Measurements from ENCODE around the gene SMOC1.

SMOC1 gene

DNA sequence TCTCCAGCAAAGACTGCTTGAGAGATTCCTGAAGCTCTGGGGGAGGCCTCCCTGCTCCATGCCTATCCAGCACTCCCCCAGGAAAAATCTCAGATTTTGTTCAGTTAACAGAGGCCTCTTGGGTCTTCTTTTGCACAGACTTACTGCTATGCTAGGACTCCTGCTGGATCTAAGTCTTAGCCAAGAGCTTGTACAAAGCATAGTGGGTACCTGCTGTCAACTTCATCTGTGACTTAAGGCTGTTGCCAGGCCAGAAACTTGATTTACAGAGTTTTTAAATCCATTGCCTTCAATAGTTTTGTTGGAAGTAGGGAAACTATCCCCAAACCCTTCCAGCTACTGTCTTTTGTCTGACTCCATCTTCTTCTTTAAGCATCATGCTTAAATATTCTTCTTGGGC, 140.5 kb downstream of the SMOC1 start:
- TF ChIP-seq, protein P1, sequence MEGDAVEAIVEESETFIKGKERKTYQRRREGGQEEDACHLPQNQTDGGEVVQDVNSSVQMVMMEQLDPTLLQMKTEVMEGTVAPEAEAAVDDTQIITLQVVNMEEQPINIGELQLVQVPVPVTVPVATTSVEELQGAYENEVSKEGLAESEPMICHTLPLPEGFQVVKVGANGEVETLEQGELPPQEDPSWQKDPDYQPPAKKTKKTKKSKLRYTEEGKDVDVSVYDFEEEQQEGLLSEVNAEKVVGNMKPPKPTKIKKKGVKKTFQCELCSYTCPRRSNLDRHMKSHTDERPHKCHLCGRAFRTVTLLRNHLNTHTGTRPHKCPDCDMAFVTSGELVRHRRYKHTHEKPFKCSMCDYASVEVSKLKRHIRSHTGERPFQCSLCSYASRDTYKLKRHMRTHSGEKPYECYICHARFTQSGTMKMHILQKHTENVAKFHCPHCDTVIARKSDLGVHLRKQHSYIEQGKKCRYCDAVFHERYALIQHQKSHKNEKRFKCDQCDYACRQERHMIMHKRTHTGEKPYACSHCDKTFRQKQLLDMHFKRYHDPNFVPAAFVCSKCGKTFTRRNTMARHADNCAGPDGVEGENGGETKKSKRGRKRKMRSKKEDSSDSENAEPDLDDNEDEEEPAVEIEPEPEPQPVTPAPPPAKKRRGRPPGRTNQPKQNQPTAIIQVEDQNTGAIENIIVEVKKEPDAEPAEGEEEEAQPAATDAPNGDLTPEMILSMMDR (conservative IDR thresholded peaks at IDR 0.05; ENCODE audit: low read depth), result no peak
- ChIA-PET POLR2A (ENCODE audit: low non-redundant PET) (interaction anchor here (0.6 kb wide), 1 partner anchor 388 kb away, joined by 9 read pairs; no protein-coding TSS in a partner anchor), CTCF (interaction anchor here (0.6 to 1.6 kb wide), 3 partner anchors 55 to 157 kb away, joined by 3 to 4 read pairs (median 3); no protein-coding TSS in a partner anchor)
- no peak overlapping the region for H3K27ac ChIP-seq
- no peak for DNase-seq (ENCODE audit: low spot score)

GRCh38 chr14:70020352-70021170, 141.3 kb downstream of the SMOC1 start:
- TF ChIP-seq, protein P1 (conservative IDR thresholded peaks at IDR 0.05; ENCODE audit: low read depth), result no peak
- ChIA-PET POLR2A (ENCODE audit: low non-redundant PET) (no interaction called here), CTCF (interaction anchor here (1.6 kb wide), 1 partner anchor 54 kb away, joined by 3 read pairs; no protein-coding TSS in a partner anchor)
- no peak for DNase-seq (ENCODE audit: low spot score)
- no peak overlapping the region for H3K27ac ChIP-seq

- no peak overlapping the region for H3K27ac ChIP-seq
- ChIA-PET CTCF (no interaction called here), POLR2A (ENCODE audit: low non-redundant PET) (no interaction called here)
- TF ChIP-seq, protein P1 (conservative IDR thresholded peaks at IDR 0.05; ENCODE audit: low read depth), result no peak
- DNase-seq (ENCODE audit: low spot score), result no peak
Observed at GRCh38 chr14:70021548-70022220, 142.5 kb downstream of the SMOC1 start.

- no peak overlapping the region for H3K27ac ChIP-seq
- CTCF ChIA-PET, result interaction anchor here (0.6 kb wide), 1 partner anchor 14 kb away, joined by 3 read pairs; no protein-coding TSS in a partner anchor
- POLR2A ChIA-PET (ENCODE audit: low non-redundant PET), result no interaction called here
- DNase-seq (ENCODE audit: low spot score), result no peak
- TF ChIP-seq, protein P1 (conservative IDR thresholded peaks at IDR 0.05; ENCODE audit: low read depth), result no peak
Observed at GRCh38 chr14:70022771-70023445, 143.7 kb downstream of the SMOC1 start.

DNA sequence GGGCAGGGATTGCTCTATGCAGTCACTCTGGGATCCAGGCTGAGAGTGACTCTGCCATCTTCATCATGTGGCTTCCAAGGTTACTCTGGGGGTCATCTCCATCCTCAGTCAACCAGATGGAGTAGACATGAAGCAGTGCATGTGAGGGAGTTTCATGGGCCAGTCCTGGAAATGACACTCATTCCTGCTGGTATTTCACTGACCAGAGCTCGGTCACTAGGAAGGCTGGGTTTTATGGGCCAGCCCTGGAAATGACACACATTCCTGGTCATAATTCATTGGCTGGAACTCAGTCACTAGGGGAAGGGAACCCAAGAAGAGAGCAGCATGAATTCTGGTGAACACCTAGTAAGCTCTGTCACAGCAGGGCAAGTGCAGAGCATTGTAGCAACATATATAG, 144.7 kb downstream of the SMOC1 start:
- H3K27ac ChIP-seq, result no peak overlapping the region
- TF ChIP-seq, protein P1 (conservative IDR thresholded peaks at IDR 0.05; ENCODE audit: low read depth), result no peak
- ChIA-PET POLR2A (ENCODE audit: low non-redundant PET) (no interaction called here), CTCF (interaction anchor here (0.8 kb wide), 1 partner anchor 50 kb away, joined by 3 read pairs; no protein-coding TSS in a partner anchor)
- no peak for DNase-seq (ENCODE audit: low spot score)

Measured in RWPE1 (cell line).